ENCODE measurements around the gene FAM83D.

GRCh38 chr20:38902601-38903000 is 23.6 kb upstream of the FAM83D start:
- TF ChIP-seq CTCF (conservative IDR thresholded peaks at IDR 0.05; ENCODE audit: low read depth, low read length) (no peak), BHLHE40 (IDR thresholded peaks at IDR 0.05; ENCODE audit: low read depth, low read length) (no peak), NFE2L2 (IDR thresholded peaks at IDR 0.05; ENCODE audit: low read depth, low read length) (no peak), CEBPB (IDR thresholded peaks at IDR 0.05; ENCODE audit: low read depth, low read length) (no peak), POLR2A (IDR thresholded peaks at IDR 0.05; ENCODE audit: low read depth, low read length) (no peak), FOS (IDR thresholded peaks at IDR 0.05; ENCODE audit: low read depth, low read length) (no peak), USF2 (IDR thresholded peaks at IDR 0.05; ENCODE audit: low read depth, low read length) (no peak), MXI1 (IDR thresholded peaks at IDR 0.05; ENCODE audit: borderline replicate concordance, low read depth, low read length) (no peak), RFX5 (IDR thresholded peaks at IDR 0.05; ENCODE audit: low read depth, low read length) (no peak), SMC3 (IDR thresholded peaks at IDR 0.05; ENCODE audit: low read depth, low read length) (no peak), RAD21 (IDR thresholded peaks at IDR 0.05; ENCODE audit: low read length) (no peak)
- TF ChIP-seq, protein P1, sequence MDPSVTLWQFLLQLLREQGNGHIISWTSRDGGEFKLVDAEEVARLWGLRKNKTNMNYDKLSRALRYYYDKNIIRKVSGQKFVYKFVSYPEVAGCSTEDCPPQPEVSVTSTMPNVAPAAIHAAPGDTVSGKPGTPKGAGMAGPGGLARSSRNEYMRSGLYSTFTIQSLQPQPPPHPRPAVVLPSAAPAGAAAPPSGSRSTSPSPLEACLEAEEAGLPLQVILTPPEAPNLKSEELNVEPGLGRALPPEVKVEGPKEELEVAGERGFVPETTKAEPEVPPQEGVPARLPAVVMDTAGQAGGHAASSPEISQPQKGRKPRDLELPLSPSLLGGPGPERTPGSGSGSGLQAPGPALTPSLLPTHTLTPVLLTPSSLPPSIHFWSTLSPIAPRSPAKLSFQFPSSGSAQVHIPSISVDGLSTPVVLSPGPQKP (IDR thresholded peaks at IDR 0.05; ENCODE audit: borderline replicate concordance, low read depth, low read length): no peak

Data from IMR-90 (cell line).